Measurements from ENCODE around the gene SAA1.

SAA1 gene

DNA sequence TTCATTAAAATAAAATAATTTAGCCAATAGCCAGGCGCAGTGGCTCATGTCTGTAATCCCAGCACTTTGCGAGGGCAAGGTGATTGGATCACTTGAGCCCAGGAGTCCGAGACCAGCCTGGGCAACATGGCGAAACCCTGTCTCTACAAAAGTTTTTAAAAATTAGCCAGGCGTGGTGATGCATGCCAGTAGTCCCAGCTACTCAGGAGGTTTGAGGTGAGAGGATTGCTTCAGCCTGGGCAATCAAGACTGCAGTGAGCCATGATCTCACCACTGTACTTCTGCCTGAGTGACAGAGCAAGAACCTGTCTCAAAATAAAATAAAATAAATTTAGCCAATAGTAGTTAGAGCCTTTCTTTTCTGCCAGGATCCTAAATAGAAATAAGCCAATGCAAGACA is 43.6 kb downstream of the SAA1 start:
- TF ChIP-seq, protein P1, sequence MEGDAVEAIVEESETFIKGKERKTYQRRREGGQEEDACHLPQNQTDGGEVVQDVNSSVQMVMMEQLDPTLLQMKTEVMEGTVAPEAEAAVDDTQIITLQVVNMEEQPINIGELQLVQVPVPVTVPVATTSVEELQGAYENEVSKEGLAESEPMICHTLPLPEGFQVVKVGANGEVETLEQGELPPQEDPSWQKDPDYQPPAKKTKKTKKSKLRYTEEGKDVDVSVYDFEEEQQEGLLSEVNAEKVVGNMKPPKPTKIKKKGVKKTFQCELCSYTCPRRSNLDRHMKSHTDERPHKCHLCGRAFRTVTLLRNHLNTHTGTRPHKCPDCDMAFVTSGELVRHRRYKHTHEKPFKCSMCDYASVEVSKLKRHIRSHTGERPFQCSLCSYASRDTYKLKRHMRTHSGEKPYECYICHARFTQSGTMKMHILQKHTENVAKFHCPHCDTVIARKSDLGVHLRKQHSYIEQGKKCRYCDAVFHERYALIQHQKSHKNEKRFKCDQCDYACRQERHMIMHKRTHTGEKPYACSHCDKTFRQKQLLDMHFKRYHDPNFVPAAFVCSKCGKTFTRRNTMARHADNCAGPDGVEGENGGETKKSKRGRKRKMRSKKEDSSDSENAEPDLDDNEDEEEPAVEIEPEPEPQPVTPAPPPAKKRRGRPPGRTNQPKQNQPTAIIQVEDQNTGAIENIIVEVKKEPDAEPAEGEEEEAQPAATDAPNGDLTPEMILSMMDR (IDR thresholded peaks at IDR 0.05; ENCODE audit: insufficient read depth, low read length, poor library complexity, severe bottlenecking): no peak
- no peak for TF ChIP-seq EZH2phosphoT487 (conservative IDR thresholded peaks at IDR 0.05; ENCODE audit: low read length)
- no peaks in the 10 kb centered on the region for H3K9me3 ChIP-seq (ENCODE audit: insufficient read depth, low read length)
- no peaks in the 10 kb centered on the region for H3K9me2 ChIP-seq (replicated peaks; ENCODE audit: insufficient read depth, low read length)
- H3K4me2 ChIP-seq (ENCODE audit: low read depth, low read length, poor library complexity, severe bottlenecking): no peak overlapping the region
- peaks cover 4% of the 10 kb centered on the region; the same call in 1 of the 2 replicates for H3F3A ChIP-seq (ENCODE audit: insufficient read depth)
- H2AFZ ChIP-seq (ENCODE audit: low read depth, low read length, severe bottlenecking): no peak overlapping the region
- H4K20me1 ChIP-seq (ENCODE audit: low read depth, low read length): no peaks in the 10 kb centered on the region
- H3K79me2 ChIP-seq (ENCODE audit: insufficient read depth, low read length): peaks cover 24% of the 10 kb centered on the region
- H3K4me3 ChIP-seq (ENCODE audit: insufficient read depth, low read length, poor library complexity, severe bottlenecking): no peak overlapping the region
- peaks cover 58% of the 10 kb centered on the region for H3K36me3 ChIP-seq (ENCODE audit: low read length)
- H3K27ac ChIP-seq (ENCODE audit: low read depth, low read length): no peak overlapping the region
- H3K27me3 ChIP-seq (ENCODE audit: low read length): no peaks in the 10 kb centered on the region
- no peak overlapping the region for H3K9ac ChIP-seq (ENCODE audit: low read length)

- Histone ChIP-seq H3K9me3 (ENCODE audit: insufficient read depth, low read length) (no peaks in the 10 kb centered on the region), H3K27ac (ENCODE audit: low read depth, low read length) (peak overlapping the region; percentile 32; the same call in 1 of the 2 replicates), H3K9ac (ENCODE audit: low read length) (no peak overlapping the region), H3K4me2 (ENCODE audit: low read depth, low read length, poor library complexity, severe bottlenecking) (no peak overlapping the region), H3K36me3 (ENCODE audit: low read length) (peaks cover 50% of the 10 kb centered on the region), H3F3A (ENCODE audit: insufficient read depth) (peaks cover 4% of the 10 kb centered on the region; the same call in 1 of the 2 replicates), H3K27me3 (ENCODE audit: low read length) (no peaks in the 10 kb centered on the region), H2AFZ (ENCODE audit: low read depth, low read length, severe bottlenecking) (no peak overlapping the region), H3K79me2 (ENCODE audit: insufficient read depth, low read length) (peaks cover 36% of the 10 kb centered on the region), H3K4me3 (ENCODE audit: insufficient read depth, low read length, poor library complexity, severe bottlenecking) (no peak overlapping the region), H4K20me1 (ENCODE audit: low read depth, low read length) (no peaks in the 10 kb centered on the region), H3K9me2 (replicated peaks; ENCODE audit: insufficient read depth, low read length) (no peaks in the 10 kb centered on the region)
- TF ChIP-seq, protein P1 (IDR thresholded peaks at IDR 0.05; ENCODE audit: insufficient read depth, low read length, poor library complexity, severe bottlenecking): no peak
- no peak for TF ChIP-seq EZH2phosphoT487 (conservative IDR thresholded peaks at IDR 0.05; ENCODE audit: low read length)
Observed at GRCh38 chr11:18310800-18311340, 44.8 kb downstream of the SAA1 start.

DNA sequence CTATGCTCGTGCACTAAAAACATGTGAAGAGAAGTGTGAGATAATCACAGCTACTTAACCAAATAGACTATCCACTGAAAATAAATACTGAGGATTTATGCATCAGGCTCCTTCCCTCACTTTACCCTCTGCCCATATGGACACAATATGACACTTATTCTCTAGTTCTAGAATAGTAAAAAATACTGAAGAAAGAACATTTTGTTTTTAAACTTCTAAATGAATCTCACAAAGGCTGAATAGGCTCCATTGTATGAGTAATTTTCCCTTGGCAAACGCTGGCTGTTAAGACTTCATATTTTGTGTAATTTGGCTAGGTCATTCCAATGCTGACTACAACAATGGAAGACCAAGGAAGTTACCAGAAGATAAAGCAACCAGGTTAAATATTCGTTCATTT is 45.9 kb downstream of the SAA1 start:
- no peaks in the 10 kb centered on the region for H3K27me3 ChIP-seq (ENCODE audit: low read length)
- no peak overlapping the region for H3K4me2 ChIP-seq (ENCODE audit: low read depth, low read length, poor library complexity, severe bottlenecking)
- TF ChIP-seq, protein P1 (IDR thresholded peaks at IDR 0.05; ENCODE audit: insufficient read depth, low read length, poor library complexity, severe bottlenecking): no peak
- TF ChIP-seq EZH2phosphoT487 (conservative IDR thresholded peaks at IDR 0.05; ENCODE audit: low read length): no peak
- H3K9ac ChIP-seq (ENCODE audit: low read length): no peak overlapping the region
- no peaks in the 10 kb centered on the region for H3K9me3 ChIP-seq (ENCODE audit: insufficient read depth, low read length)
- H3K36me3 ChIP-seq (ENCODE audit: low read length): peaks cover 48% of the 10 kb centered on the region
- H3F3A ChIP-seq (ENCODE audit: insufficient read depth): peaks cover 4% of the 10 kb centered on the region; the same call in 1 of the 2 replicates
- H3K4me3 ChIP-seq (ENCODE audit: insufficient read depth, low read length, poor library complexity, severe bottlenecking): no peak overlapping the region
- peaks cover 46% of the 10 kb centered on the region for H3K79me2 ChIP-seq (ENCODE audit: insufficient read depth, low read length)
- no peaks in the 10 kb centered on the region for H3K9me2 ChIP-seq (replicated peaks; ENCODE audit: insufficient read depth, low read length)
- no peaks in the 10 kb centered on the region for H4K20me1 ChIP-seq (ENCODE audit: low read depth, low read length)
- H3K27ac ChIP-seq (ENCODE audit: low read depth, low read length): no peak overlapping the region
- H2AFZ ChIP-seq (ENCODE audit: low read depth, low read length, severe bottlenecking): no peak overlapping the region
